Keratinocyte (primary cell): Measurements from ENCODE around the gene EIF3I. TPM values are rescaled to one million over a fixed set of nuclear protein-coding genes. Genes with fewer than 3 reads are reported as not detected.

Experiments used
- DNase-seq: peaks from one replicate; pipeline ENCODE4 v3.0.0-alpha.2; 2011; ENCODE audit warnings: low read depth, missing footprints, low spot score
- FAIRE-seq: peaks from 2 replicates; lab custom pipeline; 2011; peaks lifted over from hg19 to GRCh38; lab: Jason Lieb, UNC
- H2AFZ ChIP-seq: 2 replicates; pipeline ENCODE4 v1.6.0; 2012; ENCODE audit warnings: low read length, control low read depth, inconsistent platforms; ENCODE audit not compliant: control insufficient read depth
- H3K27ac ChIP-seq: 2 replicates; pipeline ENCODE4 v1.5.1; 2011; ENCODE audit warnings: low read length; ENCODE audit not compliant: control insufficient read depth, insufficient read depth
- H3K27me3 ChIP-seq: 3 replicates; pipeline ENCODE4 v1.6.0; 2011; ENCODE audit warnings: low read length; ENCODE audit not compliant: control insufficient read depth, insufficient read depth; ENCODE audit errors: extremely low read depth
- H3K36me3 ChIP-seq, 2 experiments: 2 replicates in 1 of 2; 3 replicates in 1 of 2; pipeline ENCODE4 v1.5.1; 2011; ENCODE audit warnings: low read length in 2 of 2, mild to moderate bottlenecking in 1 of 2; ENCODE audit not compliant: control insufficient read depth in 2 of 2, insufficient read depth in 2 of 2; ENCODE audit errors: extremely low read depth in 1 of 2
- H3K4me1 ChIP-seq: 3 replicates; pipeline ENCODE4 v1.5.1; 2011; ENCODE audit warnings: low read length; ENCODE audit not compliant: control insufficient read depth, insufficient read depth; ENCODE audit errors: extremely low read depth
- H3K4me2 ChIP-seq: 3 replicates; pipeline ENCODE4 v1.6.0; 2011; ENCODE audit warnings: low read depth, low read length; ENCODE audit not compliant: control insufficient read depth, insufficient read depth; ENCODE audit errors: extremely low read depth
- H3K4me3 ChIP-seq, 3 experiments: fragments of 200-600 bp in 1 of 3; sonication (generic) in 1 of 3; 2 replicates in 2 of 3; 3 replicates in 1 of 3; pipeline ENCODE4 v1.5.1; 2011 to 2016; ENCODE audit warnings: low read length in 3 of 3, mild to moderate bottlenecking in 3 of 3, control low read depth in 2 of 3, inconsistent platforms in 1 of 3, low read depth in 1 of 3, mixed read lengths in 1 of 3, mixed run types in 1 of 3, moderate library complexity in 1 of 3; ENCODE audit not compliant: control insufficient read depth in 2 of 3, insufficient read depth in 2 of 3; ENCODE audit errors: extremely low read depth in 1 of 3
- H3K79me2 ChIP-seq: 2 replicates; pipeline ENCODE4 v1.6.0; 2012; ENCODE audit warnings: low read length; ENCODE audit not compliant: control insufficient read depth, insufficient read depth
- H3K9ac ChIP-seq: 3 replicates; pipeline ENCODE4 v1.6.0; 2011; ENCODE audit warnings: low read length; ENCODE audit not compliant: control insufficient read depth, insufficient read depth; ENCODE audit errors: extremely low read depth
- H3K9me1 ChIP-seq: 3 replicates; pipeline ENCODE4 v1.6.0; 2011; ENCODE audit warnings: low read length; ENCODE audit not compliant: control insufficient read depth, insufficient read depth; ENCODE audit errors: extremely low read depth
- H3K9me3 ChIP-seq: 2 replicates; pipeline ENCODE4 v1.5.1; 2012; ENCODE audit warnings: low read depth, low read length; ENCODE audit not compliant: control insufficient read depth
- H4K20me1 ChIP-seq: 3 replicates; pipeline ENCODE4 v1.6.0; 2011; ENCODE audit warnings: low read length; ENCODE audit not compliant: control insufficient read depth, insufficient read depth; ENCODE audit errors: extremely low read depth
- CTCF ChIP-seq, 3 experiments: IDR thresholded peaks in 1 of 3; conservative IDR thresholded peaks in 1 of 3; optimal IDR thresholded peaks in 1 of 3; 2 replicates in 2 of 3; 3 replicates in 1 of 3; pipeline versions ENCODE3 to v1.5.1; 2011; ENCODE audit warnings: low read length in 3 of 3, mild to moderate bottlenecking in 3 of 3, moderate library complexity in 2 of 3, control low read depth in 1 of 3, inconsistent platforms in 1 of 3; ENCODE audit not compliant: insufficient read depth in 2 of 3; ENCODE audit errors: extremely low read depth in 1 of 3
- EZH2 ChIP-seq: IDR thresholded peaks from one replicate; pipeline ENCODE4 v1.6.1; 2012; ENCODE audit warnings: inconsistent platforms, mild to moderate bottlenecking, low read length, moderate library complexity
- dilution Hi-C: fragments of 300-500 bp; cut with MboI; formaldehyde crosslinking; loops from one replicate; pipeline ENCODE4 v1.7.0; 2020; ENCODE audit warnings: low sequenced_read_pairs; ENCODE audit not compliant: extremely low pct_ligation_motif_present
- polyA plus RNA-seq, 5 experiments: library from polyadenylated mRNA; depleted of rRNA in 3 of 5; stranded (reverse) in 3 of 5; stranded (forward) in 1 of 5; unstranded in 1 of 5; fragments of >200 nt; gene quantifications; 1 replicate in 1 of 5; 2 replicates in 3 of 5; 3 replicates in 1 of 5; pipeline versions ENCODE4 v1.2.1 to v1.2.3, GENCODE V29; 2011 to 2012; ENCODE audit warnings: missing spikeins in 2 of 5, low read depth in 1 of 5, low replicate concordance in 1 of 5

EIF3I gene
- polyA plus RNA-seq, 1 donor (not counting 4 experiments of a cell fraction or from before 2014, with no cell fraction given) = 388 TPM

- Histone ChIP-seq H3K9ac (peak overlapping the region; percentile 67), H3K36me3 (peaks cover 19 to 34% of the 10 kb centered on the region in 2 experiments), H3K27me3 (no peaks in the 10 kb centered on the region), H3K4me2 (peak overlapping the region; percentile 52), H4K20me1 (no peaks in the 10 kb centered on the region), H3K9me1 (no peaks in the 10 kb centered on the region), H2AFZ (no peak overlapping the region), H3K79me2 (peaks cover 3% of the 10 kb centered on the region), H3K27ac (peak overlapping the region; percentile 76), H3K9me3 (no peaks in the 10 kb centered on the region), H3K4me3 (peak overlapping the region in 1 of 3 experiments; percentile 0), H3K4me1 (peaks cover 21% of the 10 kb centered on the region)
- dilution Hi-C loops = no loop called here
- DNase-seq = no peak
- TF ChIP-seq EZH2 (no peak), CTCF (optimal IDR thresholded peaks at IDR 0.05 in 1 of 3, IDR thresholded peaks at IDR 0.05 in 1 of 3, conservative IDR thresholded peaks at IDR 0.05 in 1 of 3; ENCODE audit: extremely low read depth in 1 of 3, insufficient read depth in 2 of 3, low read length in 3 of 3) (peak; percentile 88 to 91 (median 90))
- peak; percentile 80 for FAIRE-seq
Observed at GRCh38 chr1:32215629-32216480, 6.4 kb upstream of the EIF3I start.

- H2AFZ ChIP-seq = no peak overlapping the region
- no peak overlapping the region for H3K4me3 ChIP-seq
- no peak overlapping the region for H3K9ac ChIP-seq
- peaks cover 11% of the 10 kb centered on the region for H3K79me2 ChIP-seq
- H3K9me1 ChIP-seq = no peaks in the 10 kb centered on the region
- dilution Hi-C loops = no loop called here
- H3K4me2 ChIP-seq = no peak overlapping the region
- peaks cover 28% of the 10 kb centered on the region for H3K4me1 ChIP-seq
- FAIRE-seq = no peak
- H3K27ac ChIP-seq = peak overlapping the region; percentile 76
- no peaks in the 10 kb centered on the region for H3K27me3 ChIP-seq
- H3K36me3 ChIP-seq = peaks cover 19 to 34% of the 10 kb centered on the region in 2 experiments
- no peak for DNase-seq
- no peaks in the 10 kb centered on the region for H3K9me3 ChIP-seq
- TF ChIP-seq CTCF (optimal IDR thresholded peaks at IDR 0.05 in 1 of 3, IDR thresholded peaks at IDR 0.05 in 1 of 3, conservative IDR thresholded peaks at IDR 0.05 in 1 of 3; ENCODE audit: extremely low read depth in 1 of 3, insufficient read depth in 2 of 3, low read length in 3 of 3) (no peak), EZH2 (no peak)
- no peaks in the 10 kb centered on the region for H4K20me1 ChIP-seq
Observed at GRCh38 chr1:32216566-32216965, 5.6 kb upstream of the EIF3I start.
